PC-3 (cell line): ENCODE results near the gene MYO16. TPM values are rescaled to one million over a fixed set of nuclear protein-coding genes. Genes with fewer than 3 reads are reported as not detected.

Experiments used
- ATAC-seq: fragments of 200-7000 bp; cut with Tn5 transposase; 2 replicates; pipeline ENCODE4 v1.9.1; 2020; ENCODE audit warnings: mild to moderate bottlenecking, moderate library complexity
- BruUV-seq: library from RNA; stranded (reverse); fragments of 400-500 nt; replicated peaks from 2 replicates; lab custom pipeline; 2021; lab: Mats Ljungman, UMichigan
- CTCF ChIA-PET: fragments of 300-600 bp; sonication (Branson Sonifier 250); formaldehyde crosslinking; loops from one replicate; lab custom pipeline; 2022; ENCODE audit warnings: antibody characterized with exemption; lab: Charles Lee
- POLR2A ChIA-PET: fragments of 300-600 bp; sonication (Branson Sonifier 250); formaldehyde crosslinking; loops from one replicate; lab custom pipeline; 2022; ENCODE audit warnings: antibody characterized with exemption; ENCODE audit not compliant: unreplicated experiment; lab: Charles Lee
- DNase-seq: peaks from one replicate; pipeline ENCODE4 v3.0.0-alpha.2; 2015
- H2AFZ ChIP-seq: fragments of 300-600 bp; sonication (generic); 2 replicates; pipeline ENCODE4 v1.6.0; 2016; ENCODE audit warnings: antibody characterized with exemption, low read length
- H3F3A ChIP-seq: fragments of 300-600 bp; sonication (generic); one replicate; pipeline ENCODE4 v1.6.0; 2017; ENCODE audit warnings: antibody characterized with exemption, low read length, control low read depth, mild to moderate bottlenecking; ENCODE audit not compliant: unreplicated experiment
- H3K27ac ChIP-seq: fragments of 300-600 bp; sonication (generic); 2 replicates; pipeline ENCODE4 v1.5.1; 2016; ENCODE audit warnings: mild to moderate bottlenecking, low read length
- H3K27me3 ChIP-seq: fragments of 300-600 bp; sonication (generic); 2 replicates; pipeline ENCODE4 v1.6.1; 2016; ENCODE audit warnings: low read length, mixed read lengths
- H3K36me3 ChIP-seq: fragments of 300-600 bp; sonication (generic); 2 replicates; pipeline ENCODE4 v1.6.1; 2016; ENCODE audit warnings: low read depth, mixed run types, low read length, mixed read lengths
- H3K4me1 ChIP-seq: fragments of 300-600 bp; sonication (generic); 2 replicates; pipeline ENCODE4 v1.5.1; 2016; ENCODE audit warnings: low read length; ENCODE audit not compliant: insufficient read depth
- H3K4me2 ChIP-seq: fragments of 300-600 bp; sonication (generic); 2 replicates; pipeline ENCODE4 v1.6.0; 2016; ENCODE audit warnings: low read length
- H3K4me3 ChIP-seq: fragments of 300-600 bp; sonication (generic); 2 replicates; pipeline ENCODE4 v1.5.1; 2016; ENCODE audit warnings: mild to moderate bottlenecking, low read length, mixed read lengths
- H3K79me2 ChIP-seq: fragments of 300-600 bp; sonication (generic); 2 replicates; pipeline ENCODE4 v1.6.1; 2017; ENCODE audit warnings: low read length, mixed read lengths
- H3K9ac ChIP-seq: fragments of 300-600 bp; sonication (generic); 2 replicates; pipeline ENCODE4 v1.6.0; 2016; ENCODE audit warnings: mild to moderate bottlenecking, low read length
- H3K9me2 ChIP-seq: fragments of 300-600 bp; sonication (generic); replicated peaks from 2 replicates; pipeline ENCODE4 v1.6.1; 2016; ENCODE audit warnings: mixed run types, low read length, mixed read lengths
- H3K9me3 ChIP-seq: fragments of 300-600 bp; sonication (generic); 2 replicates; pipeline ENCODE4 v1.6.1; 2016; ENCODE audit warnings: low read length, mixed read lengths
- H4K20me1 ChIP-seq: fragments of 300-600 bp; sonication (generic); 2 replicates; pipeline ENCODE4 v1.6.1; 2016; ENCODE audit warnings: low read length, mixed read lengths
- CTCF ChIP-seq: fragments of 300-600 bp; sonication (generic); conservative IDR thresholded peaks from 2 replicates; pipeline ENCODE4 v1.5.1; 2017; ENCODE audit warnings: antibody characterized with exemption, low read depth, mild to moderate bottlenecking, low read length
- EZH2 ChIP-seq: fragments of 300-600 bp; sonication (generic); IDR thresholded peaks from one replicate; pipeline ENCODE4 v1.6.1; 2017; ENCODE audit warnings: antibody characterized with exemption, mild to moderate bottlenecking, low read length; ENCODE audit not compliant: unreplicated experiment
- EZH2phosphoT487 ChIP-seq: fragments of 300-600 bp; sonication (generic); IDR thresholded peaks from 2 replicates; pipeline ENCODE4 v1.6.1; 2018; ENCODE audit warnings: mild to moderate bottlenecking, antibody characterized with exemption, low read length, borderline replicate concordance
- intact Hi-C: fragments of 100-400 bp; cut with micrococcal nuclease; formaldehyde crosslinking; loops from 2 replicates; pipeline ENCODE4 v1.9.0; 2023
- total RNA-seq: library from RNA; depleted of rRNA; stranded (reverse); fragments of >200 nt; gene quantifications from 2 replicates; pipeline ENCODE4 v1.2.3, GENCODE V29; 2014

Gene MYO16
- total RNA-seq, 1 experiment from 2014 or later = not detected

DNA sequence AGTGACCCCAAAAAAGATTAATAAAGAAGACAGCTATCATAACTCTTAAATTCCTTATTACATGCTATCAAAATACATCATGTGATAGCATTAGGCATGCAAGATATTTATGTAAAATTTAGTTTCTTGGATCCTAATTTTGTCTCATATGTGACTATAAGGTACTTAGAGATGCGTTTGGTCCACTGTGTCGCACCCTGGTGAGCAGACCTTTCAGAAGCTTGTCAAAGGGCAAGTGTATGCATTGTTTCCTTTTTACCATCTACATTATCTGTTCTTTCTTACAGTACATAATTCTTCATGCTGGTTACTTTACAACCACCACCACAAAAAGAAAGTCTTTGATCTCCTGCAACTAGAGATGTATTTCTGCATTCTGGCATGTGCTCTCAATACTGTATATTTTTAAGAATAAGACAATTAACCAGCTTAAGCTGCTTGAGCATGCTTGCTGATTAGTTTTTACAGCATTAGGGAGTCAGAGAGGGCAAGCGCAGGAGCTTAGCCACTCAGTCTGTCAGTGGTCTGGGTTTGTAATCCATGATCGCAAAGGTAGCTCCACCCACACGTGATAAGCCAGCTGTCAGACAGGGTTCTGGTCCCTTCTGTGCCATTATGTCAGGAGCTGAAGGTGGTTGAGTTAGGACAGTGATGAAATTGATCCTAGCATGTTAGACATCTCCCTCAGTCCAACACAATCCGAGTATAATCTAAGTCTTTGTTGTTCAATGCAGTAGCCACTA lies 500.9 kb downstream of the MYO16 start:
- no peaks in the 10 kb centered on the region for H3K36me3 ChIP-seq
- no TSS peak for BruUV-seq
- no peaks in the 10 kb centered on the region for H3K9me3 ChIP-seq
- H4K20me1 ChIP-seq = no peaks in the 10 kb centered on the region
- intact Hi-C loops = no loop called here
- DNase-seq = no peak
- ATAC-seq = no peak
- H3K4me1 ChIP-seq = no peaks in the 10 kb centered on the region
- H3K9me2 ChIP-seq = no peaks in the 10 kb centered on the region
- no peak overlapping the region for H3K27ac ChIP-seq
- no peaks in the 10 kb centered on the region for H3F3A ChIP-seq
- H2AFZ ChIP-seq = no peak overlapping the region
- no peak overlapping the region for H3K4me3 ChIP-seq
- H3K27me3 ChIP-seq = no peaks in the 10 kb centered on the region
- H3K9ac ChIP-seq = no peak overlapping the region
- TF ChIP-seq CTCF (no peak), EZH2phosphoT487 (no peak)
- H3K79me2 ChIP-seq = no peaks in the 10 kb centered on the region
- H3K4me2 ChIP-seq = no peak overlapping the region
- ChIA-PET CTCF (no interaction called here), POLR2A (no interaction called here)

GRCh38 chr13:109131698-109132257 lies 502.4 kb downstream of the MYO16 start:
- no peak for DNase-seq
- no peaks in the 10 kb centered on the region for H4K20me1 ChIP-seq
- H3K9ac ChIP-seq = no peak overlapping the region
- no peaks in the 10 kb centered on the region for H3F3A ChIP-seq
- H3K27me3 ChIP-seq = no peaks in the 10 kb centered on the region
- TF ChIP-seq CTCF (no peak), EZH2 (no peak), EZH2phosphoT487 (no peak)
- ChIA-PET POLR2A (no interaction called here), CTCF (no interaction called here)
- no peaks in the 10 kb centered on the region for H3K9me2 ChIP-seq
- H3K4me1 ChIP-seq = no peaks in the 10 kb centered on the region
- H3K4me2 ChIP-seq = no peak overlapping the region
- H2AFZ ChIP-seq = no peak overlapping the region
- no TSS peak for BruUV-seq
- ATAC-seq = no peak
- no peaks in the 10 kb centered on the region for H3K79me2 ChIP-seq
- H3K27ac ChIP-seq = no peak overlapping the region
- H3K9me3 ChIP-seq = no peaks in the 10 kb centered on the region
- H3K36me3 ChIP-seq = no peaks in the 10 kb centered on the region
- no peak overlapping the region for H3K4me3 ChIP-seq
- intact Hi-C loops = no loop called here

- POLR2A ChIA-PET = interaction anchor here (0.7 kb wide), 1 partner anchor 220 kb away, joined by 3 read pairs; no protein-coding TSS in a partner anchor
- ATAC-seq = no peak
- intact Hi-C loops = no loop called here
These were observed 505.6 kb downstream of the MYO16 start for GRCh38 chr13:109135018-109135417.

More at GRCh38 chr13:109135018-109135417, 505.6 kb downstream of the MYO16 start:
- Histone ChIP-seq H3K79me2 (no peaks in the 10 kb centered on the region), H3K9me2 (no peaks in the 10 kb centered on the region), H3F3A (no peaks in the 10 kb centered on the region), H3K9ac (no peak overlapping the region), H4K20me1 (no peaks in the 10 kb centered on the region), H3K27me3 (no peaks in the 10 kb centered on the region), H3K9me3 (no peaks in the 10 kb centered on the region), H3K4me2 (no peak overlapping the region), H2AFZ (no peak overlapping the region), H3K36me3 (no peaks in the 10 kb centered on the region), H3K4me3 (no peak overlapping the region), H3K27ac (no peak overlapping the region), H3K4me1 (no peaks in the 10 kb centered on the region)
- TF ChIP-seq EZH2phosphoT487 = no peak
- TF ChIP-seq EZH2 = no peak
- peak; percentile 47; the same call in 1 of the 2 replicates for TF ChIP-seq CTCF
- peak; percentile 17 for DNase-seq
- CTCF ChIA-PET = interaction anchor here (0.6 kb wide), 1 partner anchor 339 kb away, joined by 4 read pairs; no protein-coding TSS in a partner anchor
- no TSS peak for BruUV-seq
